ENCODE measurements around the gene SEPHS2. TPM values are rescaled to one million over a fixed set of nuclear protein-coding genes. Genes with fewer than 3 reads are reported as not detected.
"Not testable (repeated sequence)": the region's sequence is repeated elsewhere in the genome, so short reads cannot be mapped to it uniquely, and the experiment has no call there.

The SEPHS2 gene
- total RNA-seq, 1 donor from 2014 or later, result 83.4 TPM

DNA sequence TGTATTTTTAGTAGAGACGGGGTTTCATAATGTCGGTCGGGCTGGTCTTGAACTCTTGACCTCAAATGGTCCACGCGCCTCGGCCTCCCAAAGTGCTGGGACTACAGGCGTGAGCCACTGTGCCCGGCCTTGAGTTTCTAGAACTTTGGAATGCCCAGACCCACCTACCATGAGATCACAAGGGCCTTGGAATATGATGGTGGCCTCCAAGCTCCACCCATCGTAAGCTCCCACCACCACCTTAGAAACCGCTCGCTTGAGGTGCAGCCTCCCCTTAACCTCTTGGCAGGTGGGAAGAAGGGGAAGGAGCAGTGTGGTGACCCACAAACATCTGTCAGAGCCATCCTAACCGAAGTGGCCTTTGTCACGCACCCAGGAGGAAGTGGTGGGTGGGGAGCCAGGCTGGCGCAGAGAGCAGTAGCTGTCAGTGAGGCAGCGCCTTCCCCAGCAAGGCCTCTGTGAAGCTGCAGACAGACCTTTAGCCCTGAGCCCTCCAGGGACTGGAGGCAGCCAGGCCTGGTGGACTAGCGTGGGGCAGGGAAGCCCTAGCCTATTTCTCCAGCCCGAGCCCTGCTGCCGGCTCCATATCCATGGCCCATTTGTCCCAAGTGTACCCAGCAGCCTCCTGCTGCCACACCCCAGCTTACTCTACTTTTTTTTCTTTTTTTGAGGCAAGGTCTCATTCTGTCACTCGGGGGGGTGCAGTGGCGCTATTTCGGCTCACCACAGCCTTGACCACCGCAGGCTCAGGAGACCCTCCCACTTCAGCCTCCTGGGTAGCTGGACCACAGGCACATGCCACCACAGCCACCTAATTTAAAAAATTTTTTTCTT, 13.1 kb upstream of the SEPHS2 start:
- H3K9me3 Mint-ChIP-seq, result no peaks in the 10 kb centered on the region
- H3K27me3 Mint-ChIP-seq (ENCODE audit: insufficient read depth), result no peaks in the 10 kb centered on the region
- peaks cover 4% of the 10 kb centered on the region for H3K36me3 Mint-ChIP-seq (ENCODE audit: low read depth)
- peak; percentile 88 for DNase-seq (ENCODE audit: low spot score)
- H3K27ac Mint-ChIP-seq, result peak overlapping the region; percentile 95
- H3K4me1 Mint-ChIP-seq (ENCODE audit: low read depth), result peaks cover 77% of the 10 kb centered on the region
- intact Hi-C loops (cut with micrococcal nuclease), result loop anchor here (1.0 kb wide), 3 partner anchors 13 to 28 kb away; partner anchors contain the start of genes DCTPP1, ITGAL and SEPHS2
- peak overlapping the region; percentile 64 for H3K4me3 Mint-ChIP-seq

DNA sequence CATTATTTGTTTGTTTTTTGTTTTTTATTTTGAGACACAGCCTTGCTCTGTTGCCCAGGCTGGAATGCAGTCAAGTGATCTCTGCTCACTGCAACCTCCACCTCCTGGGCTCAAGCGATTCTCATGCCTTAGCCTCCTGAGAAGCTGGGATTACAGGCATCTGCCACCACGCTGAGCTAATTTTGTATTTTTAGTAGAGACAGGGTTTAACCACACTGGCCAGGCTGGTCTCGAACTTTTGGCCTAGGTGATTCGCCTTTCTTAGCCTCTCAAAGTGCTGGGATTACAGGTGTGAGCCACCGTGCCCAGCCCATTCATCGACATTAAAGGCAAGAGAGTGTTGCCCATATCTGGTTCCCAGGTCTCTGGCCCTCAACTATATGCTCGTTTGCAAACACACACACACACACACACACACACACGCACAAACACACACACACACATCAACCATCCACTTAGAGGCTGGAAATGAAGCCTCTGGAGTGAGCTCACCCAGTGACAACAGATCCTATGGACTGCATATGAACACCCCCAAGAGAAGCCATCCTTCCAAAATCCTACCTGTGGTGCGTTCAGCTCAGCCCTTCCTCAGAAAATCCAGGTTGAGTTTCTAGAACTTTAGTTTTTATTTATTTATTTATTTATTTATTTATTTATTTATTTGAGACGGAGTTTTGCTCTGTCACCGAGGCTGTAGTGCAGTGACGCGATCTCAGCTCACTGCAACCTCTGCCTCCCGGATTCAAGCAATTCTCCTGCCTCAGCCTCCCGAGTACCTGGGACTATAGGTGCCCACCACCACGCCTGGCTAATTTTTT, 12.3 kb upstream of the SEPHS2 start:
- peak overlapping the region; percentile 95 for H3K27ac Mint-ChIP-seq
- no peak for DNase-seq (ENCODE audit: low spot score)
- H3K4me3 Mint-ChIP-seq, result peak overlapping the region; percentile 64
- H3K27me3 Mint-ChIP-seq (ENCODE audit: insufficient read depth), result no peaks in the 10 kb centered on the region
- peaks cover 4% of the 10 kb centered on the region for H3K36me3 Mint-ChIP-seq (ENCODE audit: low read depth)
- intact Hi-C loops (cut with micrococcal nuclease), result loop anchor here (1.0 kb wide), 3 partner anchors 13 to 28 kb away; partner anchors contain the start of genes DCTPP1, ITGAL and SEPHS2
- no peaks in the 10 kb centered on the region for H3K9me3 Mint-ChIP-seq
- peaks cover 78% of the 10 kb centered on the region for H3K4me1 Mint-ChIP-seq (ENCODE audit: low read depth)

GRCh38 chr16:30457256-30457655, 11.6 kb upstream of the SEPHS2 start:
- no peaks in the 10 kb centered on the region for H3K9me3 Mint-ChIP-seq
- peak overlapping the region; percentile 24 for H3K4me3 Mint-ChIP-seq
- H3K36me3 Mint-ChIP-seq (ENCODE audit: low read depth), result peaks cover 4% of the 10 kb centered on the region
- H3K27ac Mint-ChIP-seq, result peak overlapping the region; percentile 61
- no peaks in the 10 kb centered on the region for H3K27me3 Mint-ChIP-seq (ENCODE audit: insufficient read depth)
- peaks cover 83% of the 10 kb centered on the region for H3K4me1 Mint-ChIP-seq (ENCODE audit: low read depth)
- DNase-seq (ENCODE audit: low spot score), result no peak
- intact Hi-C loops (cut with micrococcal nuclease), result no loop called here

- H3K4me3 Mint-ChIP-seq, result peak overlapping the region; percentile 63
- peaks cover 1% of the 10 kb centered on the region for H3K36me3 Mint-ChIP-seq (ENCODE audit: low read depth)
- DNase-seq (ENCODE audit: low spot score), result no peak
Measured at GRCh38 chr16:30456302-30456701, 10.6 kb upstream of the SEPHS2 start.

DNA sequence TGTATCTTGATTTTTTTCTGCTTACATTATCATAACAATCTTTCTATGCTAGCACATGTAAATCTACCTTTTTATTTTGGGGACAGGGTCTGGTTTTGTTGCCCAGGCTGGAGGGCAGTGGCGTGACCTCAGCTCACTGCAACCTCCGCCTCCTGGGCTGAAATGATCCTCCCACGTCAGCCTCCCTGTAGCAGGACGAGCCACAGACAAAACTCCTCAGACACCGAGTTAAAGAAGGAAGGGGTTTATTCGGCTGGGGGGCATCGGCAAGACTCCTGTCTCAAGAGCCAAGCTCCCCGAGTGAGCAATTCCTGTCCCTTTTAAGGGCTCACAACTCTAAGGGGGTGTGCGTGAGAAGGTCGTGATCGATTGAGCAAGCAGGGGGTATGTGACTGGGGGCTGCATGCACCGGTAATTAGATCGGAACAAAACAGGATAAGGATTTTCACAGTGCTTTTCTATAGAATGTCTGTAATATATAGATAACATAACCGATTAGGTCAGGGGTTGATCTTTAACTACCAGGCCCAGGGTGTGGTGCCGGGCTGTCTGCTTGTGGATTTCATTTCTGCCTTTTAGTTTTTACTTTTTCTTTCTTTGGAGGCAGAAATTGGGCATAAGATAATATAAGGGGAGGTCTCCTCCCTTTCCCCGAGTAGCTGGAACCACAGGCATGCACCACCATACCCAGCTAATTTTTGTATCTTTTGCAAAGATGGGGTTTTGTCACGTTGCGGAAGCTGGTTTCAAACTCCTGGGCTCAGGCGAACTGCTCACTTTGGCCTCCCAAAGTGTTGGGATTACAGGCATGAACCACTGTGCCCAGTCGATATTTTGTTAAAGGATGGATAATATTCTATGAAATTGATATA, 7.3 kb upstream of the SEPHS2 start:
- peaks cover 64% of the 10 kb centered on the region for H3K4me1 Mint-ChIP-seq (ENCODE audit: low read depth)
- DNase-seq (ENCODE audit: low spot score); H3K9me3 Mint-ChIP-seq; intact Hi-C loops (cut with micrococcal nuclease); H3K36me3 Mint-ChIP-seq (ENCODE audit: low read depth); H3K27me3 Mint-ChIP-seq (ENCODE audit: insufficient read depth): not testable (repeated sequence)
- H3K4me3 Mint-ChIP-seq, result peak overlapping the region; percentile 61
- H3K27ac Mint-ChIP-seq, result peak overlapping the region; percentile 70

More at GRCh38 chr16:30456302-30456701, 10.6 kb upstream of the SEPHS2 start:
- intact Hi-C loops (cut with micrococcal nuclease), result no loop called here
- peak overlapping the region; percentile 77 for H3K27ac Mint-ChIP-seq
- H3K27me3 Mint-ChIP-seq (ENCODE audit: insufficient read depth), result no peaks in the 10 kb centered on the region
- peaks cover 77% of the 10 kb centered on the region for H3K4me1 Mint-ChIP-seq (ENCODE audit: low read depth)
- no peaks in the 10 kb centered on the region for H3K9me3 Mint-ChIP-seq

GRCh38 chr16:30449116-30449435, 3.4 kb upstream of the SEPHS2 start:
- H3K27ac Mint-ChIP-seq, result no peak overlapping the region
- DNase-seq (ENCODE audit: low spot score), result no peak
- no peaks in the 10 kb centered on the region for H3K27me3 Mint-ChIP-seq (ENCODE audit: insufficient read depth)
- H3K36me3 Mint-ChIP-seq (ENCODE audit: low read depth), result peaks cover 11% of the 10 kb centered on the region
- H3K4me1 Mint-ChIP-seq (ENCODE audit: low read depth), result peaks cover 49% of the 10 kb centered on the region
- no peaks in the 10 kb centered on the region for H3K9me3 Mint-ChIP-seq
- no peak overlapping the region for H3K4me3 Mint-ChIP-seq
- intact Hi-C loops (cut with micrococcal nuclease), result loop anchor here (1.0 to 5.0 kb wide), 3 partner anchors 23 to 149 kb away; partner anchors contain the start of gene ITGAL

DNA sequence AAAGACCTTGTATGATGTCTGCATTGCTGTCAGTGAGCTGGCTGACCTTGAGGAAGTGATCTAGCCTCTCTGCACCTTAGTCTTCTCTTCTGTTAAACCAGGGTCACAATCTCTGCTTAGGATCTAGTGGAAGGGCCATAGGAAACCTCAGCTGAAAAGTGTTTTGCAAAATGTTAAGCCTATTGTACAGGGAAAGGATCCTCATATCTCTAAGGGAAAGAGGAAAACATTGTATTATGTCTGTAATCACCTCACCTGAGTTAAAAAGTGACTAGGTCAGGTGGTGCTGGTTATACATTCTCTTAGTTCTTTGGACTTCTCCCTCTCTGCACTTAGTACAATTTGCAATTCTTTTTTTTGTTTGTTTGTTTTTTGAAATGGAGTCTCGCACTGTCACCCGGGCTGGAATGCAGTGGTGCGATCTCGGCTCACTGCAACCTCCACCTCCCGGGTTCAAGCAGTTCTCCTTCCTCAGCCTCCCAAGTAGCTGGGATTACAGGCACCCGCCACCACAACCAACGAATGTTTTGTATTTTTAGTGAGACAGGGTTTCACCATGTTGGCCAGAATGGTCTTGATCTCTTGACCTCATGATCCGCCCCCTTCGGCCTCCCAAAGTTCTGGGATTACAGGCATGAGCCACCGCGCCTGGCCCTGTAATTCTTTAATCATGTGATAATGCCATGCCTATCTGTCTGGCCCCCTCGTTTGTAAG, 2.0 kb upstream of the SEPHS2 start:
- Mint-ChIP-seq H3K4me1 (ENCODE audit: low read depth) (peaks cover 54% of the 10 kb centered on the region), H3K27ac (no peak overlapping the region), H3K4me3 (no peak overlapping the region), H3K9me3 (no peaks in the 10 kb centered on the region), H3K27me3 (ENCODE audit: insufficient read depth) (no peaks in the 10 kb centered on the region), H3K36me3 (ENCODE audit: low read depth) (peaks cover 23% of the 10 kb centered on the region)
- DNase-seq (ENCODE audit: low spot score), result no peak
- intact Hi-C loops (cut with micrococcal nuclease), result loop anchor here (5.0 kb wide), 1 partner anchor 40 kb away; no protein-coding TSS in a partner anchor

DNA sequence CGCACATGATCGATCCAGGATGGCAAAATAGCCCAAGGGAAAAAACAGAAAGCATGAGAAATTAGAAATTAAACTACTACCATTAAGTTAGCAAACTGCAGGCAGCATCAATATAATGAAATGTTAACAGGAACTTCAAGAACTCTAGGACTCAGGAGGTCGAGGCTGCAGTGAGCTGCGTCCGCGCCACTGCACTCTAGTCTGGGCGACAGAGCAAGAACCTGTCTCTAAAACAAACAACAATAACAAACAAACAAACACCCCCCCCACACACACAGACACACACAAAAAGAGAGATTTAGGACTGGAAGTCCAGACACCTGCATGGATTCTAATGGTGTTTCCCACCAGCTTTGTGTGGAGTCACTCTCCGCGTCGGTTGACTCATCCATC, 525 bp upstream of the SEPHS2 start:
- intact Hi-C loops (cut with micrococcal nuclease), result loop anchor here (5.0 kb wide), 1 partner anchor 41 kb away; no protein-coding TSS in a partner anchor
- H3K27ac Mint-ChIP-seq, result peak overlapping the region; percentile 97
- H3K4me3 Mint-ChIP-seq, result peak overlapping the region; percentile 95
- no peaks in the 10 kb centered on the region for H3K27me3 Mint-ChIP-seq (ENCODE audit: insufficient read depth)
- DNase-seq (ENCODE audit: low spot score), result no peak
- no peaks in the 10 kb centered on the region for H3K9me3 Mint-ChIP-seq
- H3K4me1 Mint-ChIP-seq (ENCODE audit: low read depth), result peaks cover 46% of the 10 kb centered on the region
- peaks cover 25% of the 10 kb centered on the region for H3K36me3 Mint-ChIP-seq (ENCODE audit: low read depth)

DNA sequence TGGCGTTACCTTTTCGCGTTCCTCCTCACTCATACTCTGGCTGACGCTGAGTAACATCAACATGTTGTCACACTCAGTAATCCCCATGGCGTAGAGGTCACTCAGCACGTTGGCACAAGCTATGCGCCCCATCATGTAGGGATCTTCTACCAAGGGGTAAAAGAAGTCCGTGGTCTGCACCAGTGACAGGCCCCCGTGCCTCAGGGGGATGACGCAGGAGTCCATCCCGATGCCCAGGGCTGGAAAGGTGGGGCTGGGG, 596 bp downstream of the SEPHS2 start:
- peaks cover 37% of the 10 kb centered on the region for H3K4me1 Mint-ChIP-seq (ENCODE audit: low read depth)
- intact Hi-C loops (cut with micrococcal nuclease), result loop anchor here (1.0 to 5.0 kb wide), 5 partner anchors 13 to 82 kb away; partner anchors contain the start of genes DCTPP1 and ITGAL
- peak overlapping the region; percentile 86 for H3K27ac Mint-ChIP-seq
- no peaks in the 10 kb centered on the region for H3K9me3 Mint-ChIP-seq
- H3K4me3 Mint-ChIP-seq, result peak overlapping the region; percentile 95
- no peak for DNase-seq (ENCODE audit: low spot score)
- no peaks in the 10 kb centered on the region for H3K27me3 Mint-ChIP-seq (ENCODE audit: insufficient read depth)
- H3K36me3 Mint-ChIP-seq (ENCODE audit: low read depth), result peaks cover 25% of the 10 kb centered on the region

GRCh38 chr16:30444231-30445148, 1.2 kb downstream of the SEPHS2 start:
- H3K27me3 Mint-ChIP-seq (ENCODE audit: insufficient read depth), result no peaks in the 10 kb centered on the region
- intact Hi-C loops (cut with micrococcal nuclease), result loop anchor here (1.0 to 5.0 kb wide), 5 partner anchors 14 to 83 kb away; partner anchors contain the start of genes DCTPP1 and ITGAL
- H3K4me1 Mint-ChIP-seq (ENCODE audit: low read depth), result peaks cover 37% of the 10 kb centered on the region
- H3K4me3 Mint-ChIP-seq, result peak overlapping the region; percentile 95
- H3K36me3 Mint-ChIP-seq (ENCODE audit: low read depth), result peaks cover 25% of the 10 kb centered on the region
- DNase-seq (ENCODE audit: low spot score), result no peak
- H3K27ac Mint-ChIP-seq, result peak overlapping the region; percentile 86
- no peaks in the 10 kb centered on the region for H3K9me3 Mint-ChIP-seq

GRCh38 chr16:30443631-30444030, 2.0 kb downstream of the SEPHS2 start:
- no peak for DNase-seq (ENCODE audit: low spot score)
- Mint-ChIP-seq H3K9me3 (no peaks in the 10 kb centered on the region), H3K4me1 (ENCODE audit: low read depth) (peaks cover 37% of the 10 kb centered on the region), H3K4me3 (peak overlapping the region; percentile 95), H3K27ac (peak overlapping the region; percentile 4), H3K36me3 (ENCODE audit: low read depth) (peaks cover 25% of the 10 kb centered on the region), H3K27me3 (ENCODE audit: insufficient read depth) (no peaks in the 10 kb centered on the region)
- intact Hi-C loops (cut with micrococcal nuclease), result no loop called here
